Smooth muscle cell (in vitro differentiated cells): Measurements from ENCODE around the gene TMA7. TPM values are rescaled to one million over a fixed set of nuclear protein-coding genes. Genes with fewer than 3 reads are reported as not detected.
"Not testable (repeated sequence)": the region's sequence is repeated elsewhere in the genome, so short reads cannot be mapped to it uniquely, and the experiment has no call there.

ENCODE experiments used
- DNase-seq: peaks from one replicate; lab custom pipeline; 2025; ENCODE audit not compliant: unreplicated experiment; lab: John Stamatoyannopoulos, UW
- H2AFZ ChIP-seq: fragments of 200-600 bp; sonication (generic); 2 replicates; pipeline ENCODE4 v1.6.0; 2016; ENCODE audit warnings: antibody characterized with exemption, low read depth, mild to moderate bottlenecking
- H3F3A ChIP-seq: fragments of 200-600 bp; sonication (generic); 2 replicates; pipeline ENCODE4 v1.6.0; 2017; ENCODE audit warnings: antibody characterized with exemption, low read depth
- H3K27ac ChIP-seq: fragments of 200-600 bp; sonication (generic); 2 replicates; pipeline ENCODE4 v1.5.1; 2016; ENCODE audit warnings: low read depth, mild to moderate bottlenecking
- H3K27me3 ChIP-seq: fragments of 200-600 bp; sonication (generic); 2 replicates; pipeline ENCODE4 v1.6.1; 2016; ENCODE audit warnings: low read depth, mild to moderate bottlenecking
- H3K36me3 ChIP-seq: fragments of 200-600 bp; sonication (generic); 2 replicates; pipeline ENCODE4 v1.5.1; 2016; ENCODE audit warnings: low read depth
- H3K4me1 ChIP-seq: fragments of 200-600 bp; sonication (generic); 2 replicates; pipeline ENCODE4 v1.5.1; 2016; ENCODE audit warnings: low read depth
- H3K4me2 ChIP-seq: fragments of 200-600 bp; sonication (generic); 2 replicates; pipeline ENCODE4 v1.6.0; 2016; ENCODE audit warnings: mild to moderate bottlenecking
- H3K4me3 ChIP-seq: fragments of 200-600 bp; sonication (generic); 2 replicates; pipeline ENCODE4 v1.5.1; 2016; ENCODE audit warnings: mild to moderate bottlenecking
- H3K79me2 ChIP-seq: fragments of 200-600 bp; sonication (generic); 2 replicates; pipeline ENCODE4 v1.6.0; 2016; ENCODE audit warnings: low read depth, mild to moderate bottlenecking
- H3K9ac ChIP-seq: fragments of 200-600 bp; sonication (generic); 2 replicates; pipeline ENCODE4 v1.6.0; 2016; ENCODE audit warnings: low read depth
- H3K9me3 ChIP-seq: fragments of 200-600 bp; sonication (generic); replicated peaks from 2 replicates; pipeline ENCODE4 v1.5.1; 2016; ENCODE audit warnings: low read depth
- H4K20me1 ChIP-seq: fragments of 200-600 bp; sonication (generic); 2 replicates; pipeline ENCODE4 v1.6.0; 2016; ENCODE audit warnings: low read depth
- CTCF ChIP-seq: fragments of 200-600 bp; sonication (generic); IDR thresholded peaks from 2 replicates; pipeline ENCODE4 v1.5.1; 2017; ENCODE audit warnings: borderline replicate concordance, mild to moderate bottlenecking, antibody characterized with exemption; ENCODE audit not compliant: insufficient read depth, poor library complexity, severe bottlenecking
- WGBS: methylation state at CpG from one replicate; pipeline ENCODE4 v1.1.7; 2016; ENCODE audit warnings: low lambda C conversion rate; 5-methylcytosine and 5-hydroxymethylcytosine counted together
- polyA plus RNA-seq: library from polyadenylated mRNA; unstranded; fragments of >200 nt; fragmentation: Nextera tagmentation; extraction: Ambion mirVana; gene quantifications from 2 replicates; pipeline ENCODE4 v1.2.1, GENCODE V29; 2016
- total RNA-seq: library from RNA; depleted of rRNA; stranded (reverse); fragments of >200 nt; gene quantifications from 2 replicates; pipeline ENCODE4 v1.2.3, GENCODE V29; 2014

Gene TMA7
- total and polyA plus RNA-seq, 2 experiments from 2014 or later = 343 to 491 TPM

- no peak for DNase-seq
- Histone ChIP-seq H4K20me1 (no peaks in the 10 kb centered on the region), H3K27ac (no peak overlapping the region), H2AFZ (no peak overlapping the region), H3K4me2 (no peak overlapping the region), H3F3A (no peaks in the 10 kb centered on the region), H3K27me3 (no peaks in the 10 kb centered on the region), H3K36me3 (no peaks in the 10 kb centered on the region), H3K79me2 (no peaks in the 10 kb centered on the region), H3K9me3 (no peaks in the 10 kb centered on the region), H3K4me1 (no peaks in the 10 kb centered on the region), H3K9ac (no peak overlapping the region), H3K4me3 (no peak overlapping the region)
- TF ChIP-seq CTCF = peak; percentile 74
- 80% methylated on average over 6 of the region's 6 CpGs for WGBS
Observed at GRCh38 chr3:48400824-48401433, 39.1 kb upstream of the TMA7 start.

- not testable (repeated sequence) for DNase-seq, H3K4me2 ChIP-seq, H3K4me3 ChIP-seq, H2AFZ ChIP-seq, H4K20me1 ChIP-seq, H3K4me1 ChIP-seq, H3K27me3 ChIP-seq, H3K36me3 ChIP-seq, H3K9ac ChIP-seq, H3F3A ChIP-seq, H3K79me2 ChIP-seq, H3K9me3 ChIP-seq
- WGBS = 98% methylated on average over 12 of the region's 12 CpGs
- H3K27ac ChIP-seq = peak overlapping the region; percentile 42
Observed at GRCh38 chr3:48401434-48401901, 38.6 kb upstream of the TMA7 start.

GRCh38 chr3:48402281-48402732 lies 37.8 kb upstream of the TMA7 start:
- Histone ChIP-seq H3F3A (no peaks in the 10 kb centered on the region), H3K9ac (no peak overlapping the region), H3K79me2 (no peaks in the 10 kb centered on the region), H3K27ac (peak overlapping the region; percentile 42), H3K27me3 (no peaks in the 10 kb centered on the region), H3K36me3 (no peaks in the 10 kb centered on the region), H3K4me2 (no peak overlapping the region), H3K4me1 (no peaks in the 10 kb centered on the region), H4K20me1 (no peaks in the 10 kb centered on the region), H3K9me3 (no peaks in the 10 kb centered on the region), H3K4me3 (no peak overlapping the region), H2AFZ (no peak overlapping the region)
- TF ChIP-seq CTCF = no peak
- 62% methylated on average over 8 of the region's 8 CpGs for WGBS
- DNase-seq = no peak

GRCh38 chr3:48402907-48403306 lies 37.1 kb upstream of the TMA7 start:
- no peak for DNase-seq
- H3K4me2 ChIP-seq = no peak overlapping the region
- no peak overlapping the region for H3K27ac ChIP-seq
- H3K4me1 ChIP-seq = no peaks in the 10 kb centered on the region
- no peak for TF ChIP-seq CTCF
- no peaks in the 10 kb centered on the region for H4K20me1 ChIP-seq
- no peak overlapping the region for H2AFZ ChIP-seq
- no peak overlapping the region for H3K9ac ChIP-seq
- WGBS = 87% methylated on average over 3 of the region's 3 CpGs
- H3K79me2 ChIP-seq = no peaks in the 10 kb centered on the region
- no peaks in the 10 kb centered on the region for H3K27me3 ChIP-seq
- H3K9me3 ChIP-seq = no peaks in the 10 kb centered on the region
- H3F3A ChIP-seq = no peaks in the 10 kb centered on the region
- H3K4me3 ChIP-seq = no peak overlapping the region
- H3K36me3 ChIP-seq = no peaks in the 10 kb centered on the region
